Measurements from ENCODE around the gene PRR19.

Gene PRR19

GRCh38 chr19:42297039-42297438 lies 4.9 kb upstream of the PRR19 start:
- no peak for DNase-seq

- DNase-seq: no peak
Observed at GRCh38 chr19:42303101-42303464, 1.2 kb downstream of the PRR19 start.

DNA sequence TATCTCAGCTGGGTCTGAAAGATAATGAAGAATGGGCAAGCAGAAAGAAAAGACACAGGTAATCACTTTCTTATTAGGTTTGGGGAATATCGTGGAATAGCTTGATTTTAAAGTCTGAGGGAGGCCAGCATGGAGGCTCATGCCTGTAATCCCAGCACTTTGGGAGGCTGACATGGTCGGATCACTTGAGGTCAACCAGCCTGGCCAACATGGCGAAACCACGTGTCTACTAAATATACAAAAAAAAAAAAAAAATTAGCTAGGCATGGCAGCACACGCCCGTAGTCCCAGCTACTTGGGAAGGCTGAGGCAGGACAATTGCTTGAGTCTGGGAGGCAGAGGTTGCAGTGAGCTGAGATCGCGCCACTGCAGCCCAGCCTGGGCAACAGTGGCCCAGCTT lies 1.9 kb downstream of the PRR19 start:
- DNase-seq: no peak

GRCh38 chr19:42306646-42307045 lies 4.7 kb downstream of the PRR19 start:
- no peak for DNase-seq

DNA sequence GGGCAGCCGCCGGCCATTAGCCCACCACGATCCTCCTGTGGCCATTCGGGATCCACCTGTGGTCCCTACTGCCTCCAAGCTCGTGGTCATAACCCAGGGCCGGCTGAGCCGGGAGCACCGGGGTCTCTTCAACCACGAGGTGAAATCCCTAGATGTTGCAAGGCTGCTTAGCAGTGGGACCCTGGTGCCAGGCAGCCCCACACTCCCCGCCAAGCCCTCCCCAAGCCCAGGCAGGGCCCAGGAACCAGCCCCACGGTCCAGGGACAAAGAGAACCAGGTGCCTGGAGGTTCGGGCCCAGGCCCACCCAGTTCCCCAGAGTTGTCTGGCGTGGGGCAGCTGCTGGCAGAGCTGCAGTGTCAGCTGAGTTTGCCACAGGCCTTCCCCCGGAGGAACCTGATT lies 7.8 kb downstream of the PRR19 start:
- DNase-seq: no peak

GRCh38 chr19:42311657-42312056 lies 9.7 kb downstream of the PRR19 start:
- no peak for DNase-seq

DNA sequence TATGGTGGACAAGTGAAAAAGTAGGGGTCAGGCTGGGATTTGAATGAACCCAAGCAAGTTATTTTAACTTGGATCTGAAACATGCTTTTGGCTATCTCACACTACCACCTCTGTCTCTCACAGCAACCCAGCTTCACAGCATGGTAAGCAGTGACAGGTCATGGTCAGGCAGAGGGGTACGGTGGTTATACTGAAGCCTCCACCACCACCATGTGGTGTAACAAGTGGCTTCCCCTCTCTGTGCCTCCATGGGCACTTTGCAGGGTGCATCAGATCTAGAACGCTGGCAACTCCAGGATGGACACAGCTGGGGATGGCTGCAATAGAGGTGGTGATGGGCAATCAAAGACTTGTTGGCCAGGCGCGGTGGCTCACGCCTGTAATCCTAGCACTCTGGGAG lies 10.4 kb downstream of the PRR19 start:
- DNase-seq: no peak

- peak; percentile 52 for DNase-seq
Observed at GRCh38 chr19:42313096-42313839, 11.3 kb downstream of the PRR19 start, which contains the start of gene TMEM145. TMEM145 (plus strand) TSS chr19:42313309; CDS start chr19:42313377, 68 bp downstream.

GRCh38 chr19:42313840-42314755 lies 12.2 kb downstream of the PRR19 start:
- no peak for DNase-seq

DNA sequence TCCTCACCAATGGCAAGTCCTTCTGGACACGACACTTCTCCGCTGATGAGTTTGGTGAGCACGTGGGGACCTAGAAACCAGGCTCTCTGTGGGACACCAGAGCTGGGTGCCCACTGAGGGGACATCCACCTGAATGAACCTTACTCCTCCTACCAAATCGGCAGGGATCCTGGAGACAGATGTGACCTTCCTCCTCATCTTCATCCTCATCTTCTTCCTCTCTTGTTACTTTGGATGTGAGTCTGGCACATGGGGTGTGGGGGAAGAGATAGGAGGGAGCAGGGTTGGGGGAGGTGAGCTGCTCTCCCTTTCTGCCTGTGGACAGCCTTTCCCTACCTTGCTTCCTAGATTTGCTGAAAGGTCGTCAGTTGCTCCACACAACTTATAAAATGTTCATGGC lies 13.1 kb downstream of the PRR19 start:
- no peak for DNase-seq

DNA sequence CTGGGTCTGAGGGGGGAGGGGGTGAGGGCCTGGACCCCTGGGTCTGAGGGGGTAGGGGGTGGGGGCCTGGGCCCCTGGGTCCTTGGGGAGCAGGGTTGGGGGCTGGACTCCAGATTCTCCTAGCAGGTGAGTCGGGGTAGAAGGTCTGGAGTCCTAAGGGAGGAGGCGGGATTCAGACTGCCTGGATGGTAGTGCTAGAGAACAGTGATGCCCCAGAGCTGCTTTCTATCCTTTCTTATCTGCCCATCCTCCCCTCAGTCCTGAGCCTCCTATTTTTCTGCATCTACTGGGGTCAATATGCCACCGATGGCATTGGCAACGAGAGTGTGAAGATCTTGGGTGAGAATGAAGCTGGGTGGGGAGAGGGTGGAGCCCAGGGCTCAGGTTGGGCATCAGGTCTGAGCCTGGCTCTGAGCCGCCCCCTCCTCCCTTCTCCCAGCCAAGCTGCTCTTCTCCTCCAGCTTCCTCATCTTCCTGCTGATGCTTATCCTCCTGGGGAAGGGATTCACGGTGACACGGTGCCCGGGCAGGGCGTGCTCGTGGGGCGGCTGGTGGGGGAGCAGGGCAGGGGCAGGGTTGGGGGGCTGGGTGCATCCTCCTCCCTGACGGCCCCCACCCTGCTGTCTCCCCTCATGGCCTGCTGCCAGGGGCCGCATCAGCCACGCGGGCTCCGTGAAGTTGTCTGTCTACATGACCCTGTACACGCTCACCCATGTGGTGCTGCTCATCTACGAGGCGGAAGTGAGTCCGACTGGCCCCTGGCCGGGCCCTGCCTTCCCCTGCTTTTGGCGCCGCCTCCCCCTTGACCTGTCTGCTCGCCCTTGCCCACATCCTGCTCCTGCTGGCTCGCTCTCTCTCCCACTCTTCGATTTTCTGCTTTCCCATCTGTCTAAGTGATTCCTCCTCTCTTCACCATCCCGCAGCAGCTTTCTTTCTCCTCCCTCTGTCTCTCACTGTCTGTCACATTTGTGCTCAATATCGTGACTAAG lies 14.6 kb downstream of the PRR19 start:
- peak; percentile 29 for DNase-seq

DNA sequence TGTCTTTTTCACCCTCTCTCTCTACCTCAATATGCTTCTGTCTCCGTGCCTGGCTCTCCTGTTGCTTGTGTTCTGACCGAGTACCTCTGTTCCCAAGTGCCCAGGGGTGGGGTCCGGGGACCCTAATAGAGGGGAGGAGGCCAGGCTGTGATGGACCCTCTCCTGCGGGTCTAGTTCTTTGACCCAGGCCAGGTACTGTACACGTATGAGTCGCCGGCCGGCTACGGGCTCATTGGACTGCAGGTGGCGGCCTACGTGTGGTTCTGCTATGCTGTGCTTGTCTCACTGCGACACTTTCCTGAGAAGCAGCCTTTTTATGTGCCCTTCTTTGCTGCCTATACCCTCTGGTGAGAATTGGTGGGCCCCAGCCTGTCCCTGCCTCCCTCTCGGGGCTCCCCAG lies 15.6 kb downstream of the PRR19 start:
- no peak for DNase-seq

GRCh38 chr19:42322305-42322704 lies 20.4 kb downstream of the PRR19 start:
- DNase-seq: no peak

- DNase-seq: no peak
Observed at GRCh38 chr19:42323473-42323851, 21.5 kb downstream of the PRR19 start.

DNA sequence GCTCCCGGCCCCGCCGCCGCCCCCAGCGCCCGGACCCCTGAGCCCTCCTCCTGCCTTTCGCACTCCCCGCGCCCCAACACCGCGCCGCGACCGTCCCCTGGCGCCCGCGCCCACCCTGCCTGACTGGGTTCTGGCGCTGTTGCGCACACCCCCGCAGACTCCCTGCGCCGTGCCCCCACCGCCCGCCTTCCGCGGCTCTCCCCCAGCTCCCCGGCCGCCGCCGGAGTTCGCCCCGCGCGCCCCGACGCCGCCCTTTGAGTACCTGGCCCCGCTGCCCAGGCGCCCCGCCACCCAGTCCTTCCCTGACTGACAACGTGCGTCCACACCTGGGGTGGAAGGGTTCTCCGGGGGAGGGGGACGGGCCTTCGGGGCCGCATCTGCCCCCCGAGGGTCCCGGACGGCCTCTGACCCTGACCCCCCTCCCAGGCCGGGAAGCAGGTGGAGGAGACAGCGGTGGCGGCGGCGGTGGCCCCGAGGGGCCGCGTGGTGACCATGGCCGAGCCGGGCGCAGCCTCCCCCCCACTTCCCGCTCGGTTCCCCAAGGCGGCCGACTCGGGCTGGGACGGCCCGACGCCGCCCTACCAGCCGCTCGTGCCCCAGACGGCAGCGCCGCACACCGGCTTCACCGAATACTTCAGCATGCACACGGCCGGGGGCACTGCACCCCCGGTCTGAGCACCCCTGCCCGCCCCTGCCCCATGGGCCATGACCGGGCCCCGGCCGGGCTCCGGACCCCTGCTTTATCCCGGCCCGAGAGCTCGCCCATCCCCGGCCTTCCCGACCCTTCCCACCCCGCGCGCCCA lies 22.1 kb downstream of the PRR19 start:
- DNase-seq: no peak

- DNase-seq: no peak
Observed at GRCh38 chr19:42324655-42325307, 22.8 kb downstream of the PRR19 start.

DNA sequence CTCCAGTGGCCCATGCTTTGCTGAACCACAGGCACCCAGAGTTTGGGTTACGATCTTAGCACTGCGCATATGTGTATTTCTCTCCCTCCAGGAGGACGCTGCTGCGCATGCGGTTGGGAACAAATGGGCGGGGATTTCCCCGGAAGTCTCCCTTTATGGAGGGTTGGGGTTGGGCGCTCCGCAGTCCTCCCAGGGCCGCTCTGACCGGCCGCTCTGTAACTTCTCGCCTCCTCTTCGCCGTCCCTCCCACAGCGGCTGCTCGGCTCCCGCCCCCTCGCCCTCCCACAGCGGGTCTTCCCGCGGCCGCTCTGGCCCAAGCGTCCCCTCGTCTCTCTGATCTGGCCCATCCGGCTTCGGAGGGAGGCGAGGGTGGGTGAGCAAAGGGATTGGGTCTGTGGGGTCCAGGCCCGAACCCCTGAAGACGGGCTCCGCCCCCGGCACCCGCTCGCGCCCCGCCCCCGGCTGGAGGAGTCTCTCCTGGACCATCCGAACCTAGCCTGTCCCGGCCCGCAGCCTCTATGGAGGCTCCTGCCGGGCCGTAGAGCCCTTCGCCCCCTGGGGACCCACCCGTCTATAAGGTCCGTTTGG lies 23.5 kb downstream of the PRR19 start, which contains the start of gene MEGF8:
TSS of gene MEGF8 (plus strand) at position 328 of the 588 bp plus-strand sequence. CDS start 609 bp downstream, outside the sequence.
- DNase-seq: peak; percentile 99

DNA sequence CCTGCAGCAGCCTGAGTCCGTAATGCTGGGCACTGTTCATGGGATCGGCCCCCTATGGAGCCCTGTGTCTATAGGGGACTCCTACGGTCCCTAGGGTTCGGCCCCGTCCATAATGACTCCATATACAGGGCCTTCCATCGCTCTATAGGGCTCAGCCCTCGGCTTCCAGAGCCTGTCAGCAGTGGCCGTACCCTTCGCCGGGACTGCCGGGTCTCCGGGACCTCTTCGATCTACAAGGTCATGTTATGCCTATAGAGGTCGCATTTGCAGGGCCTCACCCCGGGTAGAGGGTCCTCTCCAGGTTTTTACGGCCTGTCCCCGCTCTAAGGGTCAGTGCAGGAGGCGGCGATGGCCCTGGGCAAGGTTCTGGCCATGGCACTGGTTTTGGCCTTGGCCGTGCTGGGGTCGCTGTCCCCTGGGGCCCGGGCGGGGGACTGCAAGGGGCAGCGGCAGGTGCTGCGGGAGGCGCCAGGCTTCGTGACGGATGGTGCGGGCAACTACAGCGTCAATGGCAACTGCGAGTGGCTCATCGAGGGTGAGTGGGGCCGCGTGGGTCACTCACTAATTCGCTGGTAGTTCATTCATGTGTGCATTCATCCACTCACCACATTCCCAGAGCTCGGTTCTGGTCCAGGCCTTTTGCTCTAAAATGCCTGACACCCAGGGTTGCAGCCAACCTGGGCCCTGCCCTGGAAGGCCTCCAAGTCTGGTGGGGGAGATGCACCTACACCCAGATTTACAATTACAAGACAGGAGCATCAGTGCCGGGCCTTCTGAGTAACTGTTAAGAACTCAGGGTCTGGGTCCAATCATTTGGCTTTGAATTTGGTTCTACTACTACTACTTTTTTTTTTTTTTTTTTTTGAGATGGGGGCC lies 24.2 kb downstream of the PRR19 start:
- DNase-seq: no peak

DNA sequence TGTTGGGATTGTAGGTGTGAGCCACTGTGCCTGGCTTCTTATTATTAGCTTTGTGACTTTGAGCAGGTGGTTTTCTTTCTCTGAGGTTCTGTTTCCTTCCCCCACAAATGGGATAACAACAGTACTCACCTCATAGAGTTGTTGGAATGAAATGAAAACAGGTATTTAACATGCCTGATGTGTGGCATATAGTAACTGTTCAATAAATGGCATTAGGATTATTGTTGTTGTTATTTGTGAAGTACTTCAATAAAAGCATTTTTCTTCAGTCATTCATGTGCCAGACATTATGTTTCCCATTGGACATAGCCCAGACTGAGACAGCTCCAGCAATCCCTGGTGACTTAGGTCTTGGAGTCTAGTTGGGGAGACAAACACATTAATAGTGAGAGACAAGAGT lies 25.0 kb downstream of the PRR19 start:
- no peak for DNase-seq

DNA sequence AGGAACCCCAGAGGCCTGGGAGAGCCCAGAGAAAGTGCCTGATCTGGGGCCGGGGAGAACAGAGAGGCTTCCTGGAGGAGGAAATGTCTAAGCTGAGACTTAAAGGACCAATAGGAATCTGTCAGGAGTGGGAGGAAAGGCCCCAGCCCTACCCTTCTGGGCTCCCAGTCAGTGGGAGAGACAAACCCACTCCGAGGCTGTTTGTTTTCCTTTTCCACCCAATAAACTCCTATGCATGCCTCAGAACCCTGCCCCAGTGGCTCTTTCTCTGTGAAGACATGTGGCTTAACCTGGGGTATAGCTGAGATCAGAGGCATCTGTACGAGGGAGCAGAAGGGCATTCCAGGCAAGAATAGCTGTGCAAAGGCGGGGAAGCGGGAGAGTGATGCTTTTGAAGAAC lies 25.4 kb downstream of the PRR19 start:
- no peak for DNase-seq

Measured in fibroblast of skin of right biceps (primary cell).